GF-D8 (cell line): ENCODE results near the gene EOMES.

Experiments used
- DNase-seq: peaks from one replicate; lab custom pipeline; 2025; lab: John Stamatoyannopoulos, UW

Gene EOMES

GRCh38 chr3:27720899-27721716 lies 1.0 kb downstream of the EOMES start:
- no peak for DNase-seq

GRCh38 chr3:27719314-27720003 lies 2.7 kb downstream of the EOMES start:
- DNase-seq = no peak

GRCh38 chr3:27718459-27718858 lies 3.7 kb downstream of the EOMES start:
- no peak for DNase-seq

- DNase-seq = no peak
Observed at GRCh38 chr3:27717200-27717852, 4.8 kb downstream of the EOMES start.

- no peak for DNase-seq
Observed at GRCh38 chr3:27716309-27716708, 5.8 kb downstream of the EOMES start.

GRCh38 chr3:27715863-27716262 lies 6.3 kb downstream of the EOMES start:
- DNase-seq = no peak

- no peak for DNase-seq
Observed at GRCh38 chr3:27715454-27715806, 6.7 kb downstream of the EOMES start.

GRCh38 chr3:27714692-27715453 lies 7.2 kb downstream of the EOMES start:
- DNase-seq = no peak

- DNase-seq = no peak
Observed at GRCh38 chr3:27714146-27714526, 8.0 kb downstream of the EOMES start.

- DNase-seq = no peak
Observed at GRCh38 chr3:27713435-27714145, 8.5 kb downstream of the EOMES start.

GRCh38 chr3:27713078-27713423 lies 9.1 kb downstream of the EOMES start:
- no peak for DNase-seq

- DNase-seq = peak; percentile 23
Observed at GRCh38 chr3:27712136-27713077, 9.7 kb downstream of the EOMES start.

GRCh38 chr3:27708250-27708649 lies 13.9 kb downstream of the EOMES start:
- no peak for DNase-seq

GRCh38 chr3:27699067-27699466 lies 23.1 kb downstream of the EOMES start:
- DNase-seq = no peak

- no peak for DNase-seq
Observed at GRCh38 chr3:27696906-27697305, 25.2 kb downstream of the EOMES start.

GRCh38 chr3:27695636-27696035 lies 26.5 kb downstream of the EOMES start:
- no peak for DNase-seq

- DNase-seq = no peak
Observed at GRCh38 chr3:27688053-27688452, 34.1 kb downstream of the EOMES start.

- DNase-seq = no peak
Observed at GRCh38 chr3:27686642-27687041, 35.5 kb downstream of the EOMES start.

GRCh38 chr3:27685474-27685873 lies 36.6 kb downstream of the EOMES start:
- no peak for DNase-seq

- DNase-seq = no peak
Observed at GRCh38 chr3:27684302-27684701, 37.8 kb downstream of the EOMES start.
